Mammary microvascular endothelial cell (primary cell): ENCODE measurements around the gene ANK3. TPM values are rescaled to one million over a fixed set of nuclear protein-coding genes. Genes with fewer than 3 reads are reported as not detected.

Experiments used
- total RNA-seq: library from RNA; depleted of rRNA; stranded (reverse); fragments of >200 nt; gene quantifications from 2 replicates; pipeline ENCODE4 v1.2.3, GENCODE V29; 2015

The ANK3 gene
- total RNA-seq: 2.6 and 3.1 TPM in 2 replicates

DNA sequence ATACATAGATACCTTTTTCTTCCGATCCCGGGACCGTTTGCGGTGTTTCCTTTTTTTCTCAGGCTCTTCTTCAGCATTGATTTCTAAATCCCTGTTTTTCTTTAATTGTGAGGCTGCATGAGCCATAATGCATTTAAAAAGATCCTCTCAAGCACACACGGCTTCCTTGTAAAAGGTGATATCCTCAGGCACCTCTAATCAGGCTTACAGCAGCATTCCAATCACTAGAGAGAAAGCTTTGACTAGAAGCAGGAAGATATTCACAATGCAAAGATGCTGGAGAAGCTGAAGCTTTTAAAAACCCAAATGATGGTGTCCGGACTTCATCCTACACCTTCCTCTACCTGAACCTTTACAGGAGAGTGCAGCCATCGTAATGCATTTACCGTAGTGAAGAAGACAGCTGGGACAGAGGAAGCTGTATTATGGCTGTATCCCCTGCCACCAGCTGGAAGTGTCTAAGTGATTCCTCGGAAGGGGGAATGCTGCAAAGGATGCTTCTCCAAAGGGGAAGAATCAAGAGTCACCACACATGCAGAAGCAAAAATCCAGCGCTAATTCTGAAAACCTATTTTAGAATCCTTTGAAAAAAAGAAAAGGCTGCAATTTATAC, at the start of gene ANK3:
TSS of gene ANK3 (minus strand) at position 463 of the 613 bp plus-strand sequence. CDS start at position 126, 337 bp downstream.

